K562 (cell line): Measurements from ENCODE around the gene NEMF.

Experiments used
- BACH1 ChIP-seq: fragments of 200-800 bp; sonication (Bioruptor generic); IDR thresholded peaks from 2 replicates; pipeline ENCODE4 v1.6.1; 2016; ENCODE audit warnings: missing genetic modification characterization, missing compliant biosample characterization
- HDAC2 ChIP-seq: fragments of 450-650 bp; IDR thresholded peaks from 2 replicates; pipeline ENCODE4 v1.6.1; 2016; ENCODE audit warnings: mild to moderate bottlenecking
- JUNB ChIP-seq: fragments of 450-650 bp; formaldehyde crosslinking; conservative IDR thresholded peaks from 2 replicates; pipeline ENCODE4 v1.4.0; 2020; ENCODE audit warnings: mild to moderate bottlenecking
- JUND ChIP-seq, 2 experiments: IDR thresholded peaks; 2 replicates in 1 of 2; 3 replicates in 1 of 2; pipeline ENCODE4 v1.6.1; 2011; ENCODE audit warnings: borderline replicate concordance in 2 of 2, low read depth in 2 of 2, low read length in 2 of 2, improper control_type of control experiment in 1 of 2, missing biosample characterization in 1 of 2, missing genetic modification characterization in 1 of 2, missing genetic modification reagents in 1 of 2
- NCOA6 ChIP-seq: fragments of 450-650 bp; IDR thresholded peaks from 2 replicates; pipeline ENCODE4 v1.6.1; 2017; ENCODE audit warnings: mild to moderate bottlenecking
- ZNF384 ChIP-seq: IDR thresholded peaks from 2 replicates; pipeline ENCODE4 v1.6.1; 2012; ENCODE audit warnings: low read depth, low read length, improper control_type of control experiment
- TF ChIP-seq, protein P1 (sequence below), 2 experiments: fragments of 450-650 bp; formaldehyde crosslinking in 1 of 2; IDR thresholded peaks; 2 replicates each; pipeline versions ENCODE4 v1.4.0 to v1.6.1; 2014 to 2020; ENCODE audit warnings: mild to moderate bottlenecking in 2 of 2, borderline replicate concordance in 1 of 2, low read depth in 1 of 2
- TF ChIP-seq, protein P2 (sequence below): sonication (generic); formaldehyde crosslinking; IDR thresholded peaks from 2 replicates; pipeline ENCODE4 v1.5.0; 2020; ENCODE audit warnings: missing genetic modification reagents
- TF ChIP-seq, protein P3 (sequence below), 3 experiments: IDR thresholded peaks in 2 of 3; conservative IDR thresholded peaks in 1 of 3; 2 replicates each; pipeline ENCODE4 v1.5.1; 2011 to 2012; ENCODE audit warnings: low read length in 3 of 3, mild to moderate bottlenecking in 3 of 3, control low read depth in 2 of 3, improper control_type of control experiment in 1 of 3, inconsistent platforms in 1 of 3, low read depth in 1 of 3, mixed read lengths in 1 of 3, moderate library complexity in 1 of 3; ENCODE audit not compliant: insufficient read depth in 2 of 3

DNA sequence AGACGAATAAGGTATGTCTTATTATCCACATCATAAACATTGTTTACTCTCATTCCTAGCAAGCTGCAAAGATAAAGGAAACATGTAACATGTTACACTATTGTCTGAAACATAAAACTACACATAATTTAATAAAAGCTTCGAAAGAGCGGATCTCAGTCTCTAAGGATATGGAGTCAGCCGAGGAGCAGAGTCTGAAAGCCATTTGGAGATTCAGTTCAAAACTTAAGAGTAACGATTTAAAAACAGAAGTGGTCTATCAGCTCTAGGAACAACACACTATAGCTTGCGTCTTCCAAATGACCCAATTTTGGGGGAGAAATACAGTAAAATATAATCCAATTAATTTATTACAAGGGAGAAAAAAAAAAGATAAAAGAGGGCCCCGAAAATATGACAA, 775 bp downstream of the NEMF start:
- TF ChIP-seq JUNB (CRISPR knock-in tag) = no peak
- TF ChIP-seq JUND (IDR thresholded peaks at IDR 0.05; ENCODE audit: borderline replicate concordance, low read depth, low read length) = no peak
- no peak for TF ChIP-seq JUND (tag; IDR thresholded peaks at IDR 0.05; ENCODE audit: borderline replicate concordance, low read depth, low read length)
- TF ChIP-seq, protein P1, sequence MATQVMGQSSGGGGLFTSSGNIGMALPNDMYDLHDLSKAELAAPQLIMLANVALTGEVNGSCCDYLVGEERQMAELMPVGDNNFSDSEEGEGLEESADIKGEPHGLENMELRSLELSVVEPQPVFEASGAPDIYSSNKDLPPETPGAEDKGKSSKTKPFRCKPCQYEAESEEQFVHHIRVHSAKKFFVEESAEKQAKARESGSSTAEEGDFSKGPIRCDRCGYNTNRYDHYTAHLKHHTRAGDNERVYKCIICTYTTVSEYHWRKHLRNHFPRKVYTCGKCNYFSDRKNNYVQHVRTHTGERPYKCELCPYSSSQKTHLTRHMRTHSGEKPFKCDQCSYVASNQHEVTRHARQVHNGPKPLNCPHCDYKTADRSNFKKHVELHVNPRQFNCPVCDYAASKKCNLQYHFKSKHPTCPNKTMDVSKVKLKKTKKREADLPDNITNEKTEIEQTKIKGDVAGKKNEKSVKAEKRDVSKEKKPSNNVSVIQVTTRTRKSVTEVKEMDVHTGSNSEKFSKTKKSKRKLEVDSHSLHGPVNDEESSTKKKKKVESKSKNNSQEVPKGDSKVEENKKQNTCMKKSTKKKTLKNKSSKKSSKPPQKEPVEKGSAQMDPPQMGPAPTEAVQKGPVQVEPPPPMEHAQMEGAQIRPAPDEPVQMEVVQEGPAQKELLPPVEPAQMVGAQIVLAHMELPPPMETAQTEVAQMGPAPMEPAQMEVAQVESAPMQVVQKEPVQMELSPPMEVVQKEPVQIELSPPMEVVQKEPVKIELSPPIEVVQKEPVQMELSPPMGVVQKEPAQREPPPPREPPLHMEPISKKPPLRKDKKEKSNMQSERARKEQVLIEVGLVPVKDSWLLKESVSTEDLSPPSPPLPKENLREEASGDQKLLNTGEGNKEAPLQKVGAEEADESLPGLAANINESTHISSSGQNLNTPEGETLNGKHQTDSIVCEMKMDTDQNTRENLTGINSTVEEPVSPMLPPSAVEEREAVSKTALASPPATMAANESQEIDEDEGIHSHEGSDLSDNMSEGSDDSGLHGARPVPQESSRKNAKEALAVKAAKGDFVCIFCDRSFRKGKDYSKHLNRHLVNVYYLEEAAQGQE (IDR thresholded peaks at IDR 0.05; ENCODE audit: borderline replicate concordance) = no peak
- TF ChIP-seq, protein P1 (CRISPR knock-in tag; IDR thresholded peaks at IDR 0.05; ENCODE audit: low read depth) = no peak
- TF ChIP-seq HDAC2 = no peak
- TF ChIP-seq, protein P2, sequence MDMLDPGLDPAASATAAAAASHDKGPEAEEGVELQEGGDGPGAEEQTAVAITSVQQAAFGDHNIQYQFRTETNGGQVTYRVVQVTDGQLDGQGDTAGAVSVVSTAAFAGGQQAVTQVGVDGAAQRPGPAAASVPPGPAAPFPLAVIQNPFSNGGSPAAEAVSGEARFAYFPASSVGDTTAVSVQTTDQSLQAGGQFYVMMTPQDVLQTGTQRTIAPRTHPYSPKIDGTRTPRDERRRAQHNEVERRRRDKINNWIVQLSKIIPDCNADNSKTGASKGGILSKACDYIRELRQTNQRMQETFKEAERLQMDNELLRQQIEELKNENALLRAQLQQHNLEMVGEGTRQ (CRISPR knock-in tag) = no peak
- no peak for TF ChIP-seq BACH1 (tag)
- TF ChIP-seq, protein P3, sequence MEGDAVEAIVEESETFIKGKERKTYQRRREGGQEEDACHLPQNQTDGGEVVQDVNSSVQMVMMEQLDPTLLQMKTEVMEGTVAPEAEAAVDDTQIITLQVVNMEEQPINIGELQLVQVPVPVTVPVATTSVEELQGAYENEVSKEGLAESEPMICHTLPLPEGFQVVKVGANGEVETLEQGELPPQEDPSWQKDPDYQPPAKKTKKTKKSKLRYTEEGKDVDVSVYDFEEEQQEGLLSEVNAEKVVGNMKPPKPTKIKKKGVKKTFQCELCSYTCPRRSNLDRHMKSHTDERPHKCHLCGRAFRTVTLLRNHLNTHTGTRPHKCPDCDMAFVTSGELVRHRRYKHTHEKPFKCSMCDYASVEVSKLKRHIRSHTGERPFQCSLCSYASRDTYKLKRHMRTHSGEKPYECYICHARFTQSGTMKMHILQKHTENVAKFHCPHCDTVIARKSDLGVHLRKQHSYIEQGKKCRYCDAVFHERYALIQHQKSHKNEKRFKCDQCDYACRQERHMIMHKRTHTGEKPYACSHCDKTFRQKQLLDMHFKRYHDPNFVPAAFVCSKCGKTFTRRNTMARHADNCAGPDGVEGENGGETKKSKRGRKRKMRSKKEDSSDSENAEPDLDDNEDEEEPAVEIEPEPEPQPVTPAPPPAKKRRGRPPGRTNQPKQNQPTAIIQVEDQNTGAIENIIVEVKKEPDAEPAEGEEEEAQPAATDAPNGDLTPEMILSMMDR (IDR thresholded peaks at IDR 0.05 in 2 of 3, conservative IDR thresholded peaks at IDR 0.05 in 1 of 3; ENCODE audit: insufficient read depth in 2 of 3, low read depth in 1 of 3, low read length in 3 of 3) = no peak
- no peak for TF ChIP-seq NCOA6
- TF ChIP-seq ZNF384 = no peak
